MM.1S (cell line): ENCODE data around the gene SLCO3A1.

Experiments used
- DNase-seq: peaks from one replicate; pipeline ENCODE4 v3.0.0-alpha.2; 2015
- H2AFZ ChIP-seq: fragments of 300-600 bp; sonication (generic); 2 replicates; pipeline ENCODE4 v1.6.0; 2016; ENCODE audit warnings: antibody characterized with exemption, low read length
- H3F3A ChIP-seq: fragments of 300-600 bp; sonication (generic); 2 replicates; pipeline ENCODE4 v1.6.1; 2016; ENCODE audit warnings: mild to moderate bottlenecking, antibody characterized with exemption, low read length, moderate library complexity, mixed read lengths; ENCODE audit not compliant: insufficient read depth
- H3K27ac ChIP-seq: fragments of 300-600 bp; sonication (generic); 2 replicates; pipeline ENCODE4 v1.5.1; 2016; ENCODE audit warnings: mild to moderate bottlenecking, low read length
- H3K27me3 ChIP-seq: fragments of 300-600 bp; sonication (generic); replicated peaks from 2 replicates; pipeline ENCODE4 v1.6.0; 2016; ENCODE audit warnings: low read length; ENCODE audit not compliant: insufficient read depth
- H3K36me3 ChIP-seq: fragments of 300-600 bp; sonication (generic); replicated peaks from 2 replicates; pipeline ENCODE4 v1.6.1; 2016; ENCODE audit warnings: mild to moderate bottlenecking, low read length, mixed read lengths; ENCODE audit not compliant: insufficient read depth
- H3K4me1 ChIP-seq: fragments of 300-600 bp; sonication (generic); 2 replicates; pipeline ENCODE4 v1.6.1; 2016; ENCODE audit warnings: low read length, mixed read lengths
- H3K4me2 ChIP-seq: fragments of 300-600 bp; sonication (generic); 2 replicates; pipeline ENCODE4 v1.6.0; 2016; ENCODE audit warnings: low read depth, low read length
- H3K4me3 ChIP-seq: fragments of 300-600 bp; sonication (generic); 2 replicates; pipeline ENCODE4 v1.5.1; 2016; ENCODE audit warnings: low read length, mixed read lengths
- H3K79me2 ChIP-seq: fragments of 300-600 bp; sonication (generic); 2 replicates; pipeline ENCODE4 v1.6.1; 2016; ENCODE audit warnings: mixed run types, low read length, mixed read lengths
- H3K9ac ChIP-seq: fragments of 300-600 bp; sonication (generic); 2 replicates; pipeline ENCODE4 v1.6.1; 2016; ENCODE audit warnings: low read length, mixed read lengths
- H3K9me2 ChIP-seq: fragments of 300-600 bp; sonication (generic); replicated peaks from 2 replicates; pipeline ENCODE4 v1.6.1; 2016; ENCODE audit warnings: mild to moderate bottlenecking, low read length, mixed read lengths; ENCODE audit not compliant: insufficient read depth
- H3K9me3 ChIP-seq: fragments of 300-600 bp; sonication (generic); replicated peaks from 2 replicates; pipeline ENCODE4 v1.6.1; 2016; ENCODE audit warnings: mild to moderate bottlenecking, low read length, mixed read lengths; ENCODE audit not compliant: insufficient read depth
- H4K20me1 ChIP-seq: fragments of 300-600 bp; sonication (generic); 2 replicates; pipeline ENCODE4 v1.6.1; 2016; ENCODE audit warnings: mild to moderate bottlenecking, low read length, moderate library complexity, mixed read lengths; ENCODE audit not compliant: insufficient read depth
- EZH2 ChIP-seq: fragments of 300-600 bp; sonication (generic); optimal IDR thresholded peaks from 2 replicates; pipeline ENCODE3; 2017; ENCODE audit warnings: low read depth, mild to moderate bottlenecking, antibody characterized with exemption, low read length, mixed read lengths
- EZH2phosphoT487 ChIP-seq: fragments of 300-600 bp; sonication (generic); IDR thresholded peaks from 2 replicates; pipeline ENCODE4 v1.6.1; 2018; ENCODE audit warnings: antibody characterized with exemption, low read length
- TF ChIP-seq, protein P1 (sequence below): fragments of 300-600 bp; sonication (generic); IDR thresholded peaks from 2 replicates; pipeline ENCODE4 v1.5.1; 2016; ENCODE audit warnings: antibody characterized with exemption, low read length, mixed read lengths

SLCO3A1 gene

DNA sequence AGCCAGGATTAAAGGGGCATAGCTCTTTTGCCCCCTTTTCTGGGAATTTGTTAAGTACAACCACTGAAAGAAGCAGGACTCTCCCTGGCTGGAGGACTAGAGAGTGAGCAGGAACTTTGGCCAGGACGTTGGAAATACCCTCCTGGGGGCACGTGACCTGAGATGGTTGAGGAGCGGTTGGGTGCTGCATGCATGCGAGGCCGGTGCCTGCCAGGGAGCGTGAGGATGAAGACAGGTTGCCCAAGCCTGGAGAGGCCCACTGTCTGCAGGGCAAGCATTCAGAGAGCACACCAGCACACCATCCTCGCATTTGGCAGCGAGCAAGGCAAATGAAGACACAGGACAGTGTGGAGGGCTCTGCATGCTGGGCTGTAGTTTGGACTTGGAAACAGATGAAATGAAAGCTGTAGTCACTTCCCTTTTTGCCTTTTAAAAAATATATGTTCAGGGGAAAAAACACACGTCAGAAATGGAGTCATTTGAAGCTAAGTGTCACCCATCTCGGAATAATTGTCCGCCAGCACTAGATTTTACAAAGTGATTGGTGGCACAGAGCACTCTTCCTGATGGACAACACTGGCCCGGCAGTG, 217.6 kb downstream of the SLCO3A1 start:
- H3K9ac ChIP-seq = no peak overlapping the region
- H3K36me3 ChIP-seq = no peaks in the 10 kb centered on the region
- no peaks in the 10 kb centered on the region for H3K4me1 ChIP-seq
- H3K27ac ChIP-seq = no peak overlapping the region
- no peak overlapping the region for H3K4me2 ChIP-seq
- no peaks in the 10 kb centered on the region for H3F3A ChIP-seq
- H3K9me2 ChIP-seq = no peaks in the 10 kb centered on the region
- no peaks in the 10 kb centered on the region for H3K79me2 ChIP-seq
- H3K27me3 ChIP-seq = no peaks in the 10 kb centered on the region
- H3K4me3 ChIP-seq = no peak overlapping the region
- no peak overlapping the region for H2AFZ ChIP-seq
- TF ChIP-seq EZH2 (no peak), EZH2phosphoT487 (no peak)
- TF ChIP-seq, protein P1, sequence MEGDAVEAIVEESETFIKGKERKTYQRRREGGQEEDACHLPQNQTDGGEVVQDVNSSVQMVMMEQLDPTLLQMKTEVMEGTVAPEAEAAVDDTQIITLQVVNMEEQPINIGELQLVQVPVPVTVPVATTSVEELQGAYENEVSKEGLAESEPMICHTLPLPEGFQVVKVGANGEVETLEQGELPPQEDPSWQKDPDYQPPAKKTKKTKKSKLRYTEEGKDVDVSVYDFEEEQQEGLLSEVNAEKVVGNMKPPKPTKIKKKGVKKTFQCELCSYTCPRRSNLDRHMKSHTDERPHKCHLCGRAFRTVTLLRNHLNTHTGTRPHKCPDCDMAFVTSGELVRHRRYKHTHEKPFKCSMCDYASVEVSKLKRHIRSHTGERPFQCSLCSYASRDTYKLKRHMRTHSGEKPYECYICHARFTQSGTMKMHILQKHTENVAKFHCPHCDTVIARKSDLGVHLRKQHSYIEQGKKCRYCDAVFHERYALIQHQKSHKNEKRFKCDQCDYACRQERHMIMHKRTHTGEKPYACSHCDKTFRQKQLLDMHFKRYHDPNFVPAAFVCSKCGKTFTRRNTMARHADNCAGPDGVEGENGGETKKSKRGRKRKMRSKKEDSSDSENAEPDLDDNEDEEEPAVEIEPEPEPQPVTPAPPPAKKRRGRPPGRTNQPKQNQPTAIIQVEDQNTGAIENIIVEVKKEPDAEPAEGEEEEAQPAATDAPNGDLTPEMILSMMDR = no peak
- no peaks in the 10 kb centered on the region for H3K9me3 ChIP-seq
- DNase-seq = no peak
- no peaks in the 10 kb centered on the region for H4K20me1 ChIP-seq

DNA sequence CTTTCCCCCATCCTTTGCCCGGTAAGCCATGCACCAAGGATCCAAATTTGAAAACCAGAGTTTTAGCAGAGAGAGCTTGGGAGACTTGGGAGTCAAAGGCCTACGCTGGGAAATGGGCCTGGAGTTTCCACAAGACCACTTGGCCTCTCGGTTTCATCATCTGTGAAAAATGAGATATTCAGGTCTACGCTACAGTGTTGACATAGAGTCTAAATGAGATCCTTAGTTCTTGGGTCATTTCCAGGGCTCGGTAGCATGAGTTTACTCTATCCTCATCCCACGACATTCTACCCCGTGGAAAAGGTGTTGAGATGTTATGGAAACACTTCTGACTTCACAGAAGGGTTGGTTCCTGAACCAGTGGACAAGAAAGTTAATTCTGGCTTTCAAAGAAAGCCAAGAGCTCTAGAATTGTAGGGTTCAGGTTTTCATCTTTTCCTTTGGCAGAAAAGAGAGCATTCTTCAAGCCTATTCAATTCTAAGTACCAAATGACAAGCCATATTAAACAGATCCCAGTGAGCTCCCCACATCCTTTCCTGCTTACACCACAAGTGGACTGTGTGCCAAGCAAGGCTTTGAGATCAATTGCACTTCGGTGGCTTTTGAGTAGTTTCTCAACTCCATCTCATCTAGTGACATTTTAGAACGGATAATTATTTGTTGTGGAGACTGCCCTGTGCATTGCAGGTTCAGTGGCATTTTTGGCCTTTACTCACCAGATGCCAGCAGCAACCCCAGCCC, 219.7 kb downstream of the SLCO3A1 start:
- H3K9me2 ChIP-seq = no peaks in the 10 kb centered on the region
- H2AFZ ChIP-seq = no peak overlapping the region
- H3K79me2 ChIP-seq = no peaks in the 10 kb centered on the region
- no peak overlapping the region for H3K4me3 ChIP-seq
- H3K27me3 ChIP-seq = no peaks in the 10 kb centered on the region
- H3K36me3 ChIP-seq = no peaks in the 10 kb centered on the region
- no peaks in the 10 kb centered on the region for H3K4me1 ChIP-seq
- H3F3A ChIP-seq = no peaks in the 10 kb centered on the region
- no peak for DNase-seq
- TF ChIP-seq EZH2phosphoT487 (no peak), EZH2 (no peak)
- TF ChIP-seq, protein P1 = no peak
- H3K9ac ChIP-seq = no peak overlapping the region
- H3K4me2 ChIP-seq = no peak overlapping the region
- no peaks in the 10 kb centered on the region for H4K20me1 ChIP-seq
- no peaks in the 10 kb centered on the region for H3K9me3 ChIP-seq
- H3K27ac ChIP-seq = no peak overlapping the region

DNA sequence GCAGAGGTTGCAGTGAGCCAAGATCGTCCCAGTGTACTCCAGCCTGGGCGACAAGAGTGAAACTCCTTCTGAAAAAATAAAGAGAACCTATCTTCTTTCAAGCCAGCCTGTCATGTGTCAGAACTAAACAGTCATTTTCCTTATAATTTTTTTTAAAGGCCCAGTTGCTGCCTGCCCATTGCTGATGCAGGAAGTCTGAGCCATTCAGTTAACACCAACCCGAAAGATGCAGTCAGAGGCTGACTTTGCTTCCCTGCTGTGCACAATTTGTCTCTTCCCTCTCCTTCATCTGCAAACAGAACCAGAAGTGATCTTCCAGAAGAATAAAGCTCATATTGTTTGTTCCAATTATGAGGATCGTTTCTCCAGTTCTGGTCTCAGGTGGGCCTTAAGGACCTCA, 220.6 kb downstream of the SLCO3A1 start:
- Histone ChIP-seq H4K20me1 (no peaks in the 10 kb centered on the region), H3K9ac (no peak overlapping the region), H3K9me2 (no peaks in the 10 kb centered on the region), H3K4me3 (no peak overlapping the region), H3F3A (no peaks in the 10 kb centered on the region), H3K9me3 (no peaks in the 10 kb centered on the region), H3K4me2 (no peak overlapping the region), H3K4me1 (no peaks in the 10 kb centered on the region), H3K27me3 (no peaks in the 10 kb centered on the region), H3K79me2 (no peaks in the 10 kb centered on the region), H2AFZ (no peak overlapping the region), H3K27ac (no peak overlapping the region), H3K36me3 (no peaks in the 10 kb centered on the region)
- DNase-seq = no peak
- no peak for TF ChIP-seq EZH2
- TF ChIP-seq, protein P1 = no peak
- no peak for TF ChIP-seq EZH2phosphoT487
